SK-N-SH treated with all-trans-retinoic acid at 6 μM for 48 hours (cell line): ENCODE measurements around the gene FAM24A.

Source experiments
- ATAC-seq: fragments of 200-7000 bp; cut with Tn5 transposase; 3 replicates; pipeline ENCODE4 v1.9.1; 2020; ENCODE audit warnings: mild to moderate bottlenecking, moderate library complexity
- ARNTL ChIP-seq: fragments of 450-650 bp; formaldehyde crosslinking; IDR thresholded peaks from 2 replicates; pipeline ENCODE4 v1.5.0; 2020; ENCODE audit warnings: low read depth, mild to moderate bottlenecking, moderate library complexity, borderline replicate concordance
- BACH2 ChIP-seq: fragments of 250-450 bp; sonication (Bioruptor Pico); IDR thresholded peaks from 2 replicates; pipeline ENCODE4 v1.9.0; 2021; ENCODE audit warnings: mild to moderate bottlenecking, borderline replicate concordance
- CSDC2 ChIP-seq: fragments of 250-450 bp; sonication (Bioruptor Pico); IDR thresholded peaks from 2 replicates; pipeline ENCODE4 v1.5.0; 2020; ENCODE audit warnings: mild to moderate bottlenecking, moderate library complexity
- ESRRG ChIP-seq: fragments of 250-450 bp; sonication (Bioruptor Pico); IDR thresholded peaks from 2 replicates; pipeline ENCODE4 v1.6.1; 2021; ENCODE audit warnings: mild to moderate bottlenecking
- GLIS3 ChIP-seq: fragments of 250-450 bp; sonication (Bioruptor Pico); IDR thresholded peaks from 2 replicates; pipeline ENCODE4 v1.5.0; 2020; ENCODE audit warnings: mild to moderate bottlenecking, moderate library complexity
- ISL1 ChIP-seq: fragments of 250-450 bp; sonication (Bioruptor Pico); IDR thresholded peaks from 2 replicates; pipeline ENCODE4 v2.1.2; 2022; ENCODE audit warnings: mild to moderate bottlenecking, moderate library complexity
- PPARA ChIP-seq: fragments of 250-450 bp; sonication (Bioruptor Pico); IDR thresholded peaks from 2 replicates; pipeline ENCODE4 v1.5.0; 2020; ENCODE audit warnings: mild to moderate bottlenecking, borderline replicate concordance
- RARB ChIP-seq: fragments of 250-450 bp; sonication (Bioruptor Pico); IDR thresholded peaks from 2 replicates; pipeline ENCODE4 v1.8.0; 2021; ENCODE audit warnings: mild to moderate bottlenecking, moderate library complexity
- SNAI2 ChIP-seq: fragments of 250-450 bp; sonication (Bioruptor Pico); IDR thresholded peaks from 2 replicates; pipeline ENCODE4 v1.5.0; 2020; ENCODE audit warnings: mild to moderate bottlenecking, moderate library complexity
- TCF4 ChIP-seq: fragments of 250-450 bp; sonication (Bioruptor Pico); IDR thresholded peaks from 2 replicates; pipeline ENCODE4 v1.8.0; 2021; ENCODE audit warnings: mild to moderate bottlenecking, moderate library complexity, borderline replicate concordance
- TOX ChIP-seq: fragments of 250-450 bp; sonication (Bioruptor Pico); IDR thresholded peaks from 2 replicates; pipeline ENCODE4 v1.8.0; 2021; ENCODE audit warnings: mild to moderate bottlenecking, moderate library complexity, borderline replicate concordance
- TSHZ2 ChIP-seq: fragments of 250-450 bp; sonication (Bioruptor Pico); IDR thresholded peaks from 2 replicates; pipeline ENCODE4 v1.5.0; 2020; ENCODE audit warnings: mild to moderate bottlenecking, moderate library complexity
- ZC3H10 ChIP-seq: fragments of 250-450 bp; sonication (Bioruptor Pico); IDR thresholded peaks from 2 replicates; pipeline ENCODE4 v1.5.1; 2021; ENCODE audit warnings: mild to moderate bottlenecking, moderate library complexity
- ZFP3 ChIP-seq: fragments of 250-450 bp; sonication (Bioruptor Pico); IDR thresholded peaks from 2 replicates; pipeline ENCODE4 v1.5.0; 2020; ENCODE audit warnings: mild to moderate bottlenecking, moderate library complexity
- ZFP30 ChIP-seq: fragments of 450-650 bp; formaldehyde crosslinking; IDR thresholded peaks from 2 replicates; pipeline ENCODE4 v1.5.0; 2022; ENCODE audit warnings: mild to moderate bottlenecking, moderate library complexity
- ZNF565 ChIP-seq: fragments of 450-650 bp; formaldehyde crosslinking; conservative IDR thresholded peaks from 2 replicates; pipeline ENCODE4 v1.5.0; 2020; ENCODE audit warnings: low read depth, mild to moderate bottlenecking, moderate library complexity
- ZNF70 ChIP-seq: fragments of 450-650 bp; formaldehyde crosslinking; IDR thresholded peaks from 2 replicates; pipeline ENCODE4 v1.5.0; 2020; ENCODE audit warnings: mild to moderate bottlenecking, moderate library complexity
- ZNF8 ChIP-seq: fragments of 450-650 bp; formaldehyde crosslinking; IDR thresholded peaks from 2 replicates; pipeline ENCODE4 v1.5.0; 2020; ENCODE audit warnings: mild to moderate bottlenecking, moderate library complexity
- TF ChIP-seq, protein P1 (sequence below): fragments of 250-450 bp; sonication (Bioruptor Pico); IDR thresholded peaks from 2 replicates; pipeline ENCODE4 v1.8.0; 2020; ENCODE audit warnings: mild to moderate bottlenecking, moderate library complexity, borderline replicate concordance
- TF ChIP-seq, protein P2 (sequence below): fragments of 250-450 bp; sonication (Bioruptor Pico); IDR thresholded peaks from 2 replicates; pipeline ENCODE4 v1.5.1; 2021; ENCODE audit warnings: mild to moderate bottlenecking, moderate library complexity
- TF ChIP-seq, protein P3 (sequence below): fragments of 250-450 bp; sonication (Bioruptor Pico); IDR thresholded peaks from 2 replicates; pipeline ENCODE4 v1.8.0; 2021; ENCODE audit warnings: low read depth, mild to moderate bottlenecking, moderate library complexity, borderline replicate concordance
- TF ChIP-seq, protein P4 (sequence below): fragments of 250-450 bp; sonication (Bioruptor Pico); IDR thresholded peaks from 2 replicates; pipeline ENCODE4 v1.5.1; 2020; ENCODE audit warnings: low read depth, mild to moderate bottlenecking, moderate library complexity

FAM24A gene

DNA sequence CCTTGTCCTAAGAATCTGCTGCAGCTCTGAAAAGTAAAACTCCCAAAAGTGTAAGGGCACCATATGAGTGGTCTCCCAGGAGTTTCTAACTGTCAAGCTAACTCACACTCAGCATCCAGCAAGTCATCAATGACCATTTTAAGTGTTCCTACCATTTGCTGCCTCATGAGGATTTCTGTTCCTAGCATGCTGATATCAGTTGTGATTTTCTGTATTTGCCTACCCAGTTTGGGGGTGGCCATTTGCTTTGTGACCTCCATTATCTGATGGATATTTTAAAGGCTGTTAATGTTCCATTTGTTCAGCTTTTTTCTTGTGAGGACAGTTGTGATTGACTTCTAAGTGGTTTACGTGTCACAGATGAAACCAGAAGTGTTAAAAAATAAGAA, 33.9 kb upstream of the FAM24A start:
- TF ChIP-seq GLIS3 = no peak
- no peak for TF ChIP-seq ZNF70 (CRISPR knock-in tag)
- TF ChIP-seq, protein P1, sequence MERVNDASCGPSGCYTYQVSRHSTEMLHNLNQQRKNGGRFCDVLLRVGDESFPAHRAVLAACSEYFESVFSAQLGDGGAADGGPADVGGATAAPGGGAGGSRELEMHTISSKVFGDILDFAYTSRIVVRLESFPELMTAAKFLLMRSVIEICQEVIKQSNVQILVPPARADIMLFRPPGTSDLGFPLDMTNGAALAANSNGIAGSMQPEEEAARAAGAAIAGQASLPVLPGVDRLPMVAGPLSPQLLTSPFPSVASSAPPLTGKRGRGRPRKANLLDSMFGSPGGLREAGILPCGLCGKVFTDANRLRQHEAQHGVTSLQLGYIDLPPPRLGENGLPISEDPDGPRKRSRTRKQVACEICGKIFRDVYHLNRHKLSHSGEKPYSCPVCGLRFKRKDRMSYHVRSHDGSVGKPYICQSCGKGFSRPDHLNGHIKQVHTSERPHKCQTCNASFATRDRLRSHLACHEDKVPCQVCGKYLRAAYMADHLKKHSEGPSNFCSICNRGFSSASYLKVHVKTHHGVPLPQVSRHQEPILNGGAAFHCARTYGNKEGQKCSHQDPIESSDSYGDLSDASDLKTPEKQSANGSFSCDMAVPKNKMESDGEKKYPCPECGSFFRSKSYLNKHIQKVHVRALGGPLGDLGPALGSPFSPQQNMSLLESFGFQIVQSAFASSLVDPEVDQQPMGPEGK (CRISPR knock-in tag) = no peak
- no peak for TF ChIP-seq ZC3H10 (CRISPR knock-in tag)
- TF ChIP-seq, protein P2, sequence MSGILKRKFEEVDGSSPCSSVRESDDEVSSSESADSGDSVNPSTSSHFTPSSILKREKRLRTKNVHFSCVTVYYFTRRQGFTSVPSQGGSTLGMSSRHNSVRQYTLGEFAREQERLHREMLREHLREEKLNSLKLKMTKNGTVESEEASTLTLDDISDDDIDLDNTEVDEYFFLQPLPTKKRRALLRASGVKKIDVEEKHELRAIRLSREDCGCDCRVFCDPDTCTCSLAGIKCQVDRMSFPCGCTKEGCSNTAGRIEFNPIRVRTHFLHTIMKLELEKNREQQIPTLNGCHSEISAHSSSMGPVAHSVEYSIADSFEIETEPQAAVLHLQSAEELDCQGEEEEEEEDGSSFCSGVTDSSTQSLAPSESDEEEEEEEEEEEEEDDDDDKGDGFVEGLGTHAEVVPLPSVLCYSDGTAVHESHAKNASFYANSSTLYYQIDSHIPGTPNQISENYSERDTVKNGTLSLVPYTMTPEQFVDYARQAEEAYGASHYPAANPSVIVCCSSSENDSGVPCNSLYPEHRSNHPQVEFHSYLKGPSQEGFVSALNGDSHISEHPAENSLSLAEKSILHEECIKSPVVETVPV (CRISPR knock-in tag) = no peak
- TF ChIP-seq ZNF8 (CRISPR knock-in tag) = no peak
- TF ChIP-seq PPARA (CRISPR knock-in tag) = no peak
- TF ChIP-seq, protein P3, sequence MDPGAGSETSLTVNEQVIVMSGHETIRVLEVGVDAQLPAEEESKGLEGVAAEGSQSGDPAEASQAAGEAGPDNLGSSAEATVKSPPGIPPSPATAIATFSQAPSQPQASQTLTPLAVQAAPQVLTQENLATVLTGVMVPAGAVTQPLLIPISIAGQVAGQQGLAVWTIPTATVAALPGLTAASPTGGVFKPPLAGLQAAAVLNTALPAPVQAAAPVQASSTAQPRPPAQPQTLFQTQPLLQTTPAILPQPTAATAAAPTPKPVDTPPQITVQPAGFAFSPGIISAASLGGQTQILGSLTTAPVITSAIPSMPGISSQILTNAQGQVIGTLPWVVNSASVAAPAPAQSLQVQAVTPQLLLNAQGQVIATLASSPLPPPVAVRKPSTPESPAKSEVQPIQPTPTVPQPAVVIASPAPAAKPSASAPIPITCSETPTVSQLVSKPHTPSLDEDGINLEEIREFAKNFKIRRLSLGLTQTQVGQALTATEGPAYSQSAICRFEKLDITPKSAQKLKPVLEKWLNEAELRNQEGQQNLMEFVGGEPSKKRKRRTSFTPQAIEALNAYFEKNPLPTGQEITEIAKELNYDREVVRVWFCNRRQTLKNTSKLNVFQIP (CRISPR knock-in tag) = no peak
- no peak for TF ChIP-seq ZFP30 (CRISPR knock-in tag)
- TF ChIP-seq TSHZ2 (CRISPR knock-in tag) = no peak
- no peak for TF ChIP-seq ZFP3 (CRISPR knock-in tag)
- TF ChIP-seq, protein P4, sequence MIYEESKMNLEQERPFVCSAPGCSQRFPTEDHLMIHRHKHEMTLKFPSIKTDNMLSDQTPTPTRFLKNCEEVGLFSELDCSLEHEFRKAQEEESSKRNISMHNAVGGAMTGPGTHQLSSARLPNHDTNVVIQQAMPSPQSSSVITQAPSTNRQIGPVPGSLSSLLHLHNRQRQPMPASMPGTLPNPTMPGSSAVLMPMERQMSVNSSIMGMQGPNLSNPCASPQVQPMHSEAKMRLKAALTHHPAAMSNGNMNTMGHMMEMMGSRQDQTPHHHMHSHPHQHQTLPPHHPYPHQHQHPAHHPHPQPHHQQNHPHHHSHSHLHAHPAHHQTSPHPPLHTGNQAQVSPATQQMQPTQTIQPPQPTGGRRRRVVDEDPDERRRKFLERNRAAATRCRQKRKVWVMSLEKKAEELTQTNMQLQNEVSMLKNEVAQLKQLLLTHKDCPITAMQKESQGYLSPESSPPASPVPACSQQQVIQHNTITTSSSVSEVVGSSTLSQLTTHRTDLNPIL (CRISPR knock-in tag) = no peak
- no peak for TF ChIP-seq ZNF565 (CRISPR knock-in tag)
- TF ChIP-seq TOX = no peak
- TF ChIP-seq, all 23 proteins: peak for 0
- ATAC-seq = no peak

DNA sequence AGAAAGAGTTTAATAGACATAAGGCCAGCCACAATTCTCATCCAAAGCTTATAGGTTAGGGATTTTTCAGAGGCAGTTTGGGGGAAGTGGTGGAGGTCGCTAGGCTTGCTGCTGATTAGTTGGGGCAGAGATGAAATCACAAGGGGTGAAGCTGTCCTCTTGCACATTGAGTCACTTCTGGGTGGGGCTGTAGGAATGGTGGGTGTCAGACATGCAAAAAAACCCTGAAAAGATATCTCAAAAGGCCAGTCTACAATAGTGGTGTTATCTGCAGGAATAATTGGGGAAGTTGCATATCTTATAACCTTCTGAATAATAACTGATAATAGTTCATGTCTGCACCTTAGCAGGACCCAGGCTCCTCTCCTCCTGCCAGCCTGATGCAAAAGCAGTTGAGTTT, 33.1 kb upstream of the FAM24A start:
- no peak for ATAC-seq

More for the DNA sequence above, 33.1 kb upstream of the FAM24A start:
- no peak for TF ChIP-seq RARB (CRISPR knock-in tag)
- no peak for TF ChIP-seq ISL1 (CRISPR knock-in tag)
- no peak for TF ChIP-seq ZC3H10 (CRISPR knock-in tag)
- no peak for TF ChIP-seq BACH2
- no peak for TF ChIP-seq ZNF70 (CRISPR knock-in tag)
- TF ChIP-seq ESRRG = no peak
- TF ChIP-seq, protein P1 (CRISPR knock-in tag) = no peak
- no peak for TF ChIP-seq GLIS3
- TF ChIP-seq SNAI2 (CRISPR knock-in tag) = no peak
- TF ChIP-seq, protein P3 (CRISPR knock-in tag) = no peak
- no peak for TF ChIP-seq TOX
- no peak for TF ChIP-seq TCF4 (CRISPR knock-in tag)
- TF ChIP-seq, protein P4 (CRISPR knock-in tag) = no peak
- no peak for TF ChIP-seq CSDC2 (CRISPR knock-in tag)
- TF ChIP-seq ARNTL (CRISPR knock-in tag) = no peak
- no peak for TF ChIP-seq ZFP3 (CRISPR knock-in tag)
- TF ChIP-seq ZNF8 (CRISPR knock-in tag) = no peak
- no peak for TF ChIP-seq ZFP30 (CRISPR knock-in tag)
